ENCODE measurements around the gene M1AP. TPM values are rescaled to one million over a fixed set of nuclear protein-coding genes. Genes with fewer than 3 reads are reported as not detected.
A peak's percentile ranks its signal among the peaks of the same experiment; 100 is the strongest.

The M1AP gene
- total and polyA plus RNA-seq, 2 donors from 2014 or later: 0.49 to 3.4 TPM

GRCh38 chr2:74653589-74653984, 5.5 kb upstream of the M1AP start:
- no peak for DNase-seq
- Histone ChIP-seq H3K36me3 (ENCODE audit: control insufficient read depth in 2 of 3, insufficient read depth in 3 of 3, low read length in 3 of 3) (no peaks in the 10 kb centered on the region), H3K4me3 (ENCODE audit: low read length in 3 of 3) (peak overlapping the region; percentile 64 to 83 (median 82)), H3K27me3 (ENCODE audit: control insufficient read depth, insufficient read depth, low read length) (peaks cover 1% of the 10 kb centered on the region), H3K4me1 (ENCODE audit: control insufficient read depth in 2 of 3, insufficient read depth in 2 of 3, low read depth in 1 of 3, low read length in 3 of 3) (peaks cover 0 to 4% (median 0%) of the 10 kb centered on the region in 3 donors), H3K9me3 (ENCODE audit: control insufficient read depth in 2 of 3, insufficient read depth in 1 of 3, low read length in 3 of 3) (no peaks in the 10 kb centered on the region), H3K9ac (ENCODE audit: low read length in 3 of 3) (peak overlapping the region in 2 of 3 donors; percentile 47 to 72), H3K27ac (ENCODE audit: low read depth in 2 of 2, low read length in 2 of 2) (no peak overlapping the region)
- intact Hi-C loops (cut with DNase I): no loop called here
- no peak for FAIRE-seq
- TF ChIP-seq CTCF (IDR thresholded peaks at IDR 0.05; ENCODE audit: borderline replicate concordance, extremely low read depth, insufficient read depth): no peak

GRCh38 chr2:74646834-74647482, 1.2 kb downstream of the M1AP start:
- DNase-seq (peak in 1 of 5 donors; percentile 9), FAIRE-seq (no peak)
- Histone ChIP-seq H3K27ac (ENCODE audit: low read depth in 2 of 2, low read length in 2 of 2) (no peak overlapping the region), H3K4me3 (ENCODE audit: low read length in 3 of 3) (no peak overlapping the region), H3K27me3 (ENCODE audit: control insufficient read depth, insufficient read depth, low read length) (peaks cover 4% of the 10 kb centered on the region), H3K4me1 (ENCODE audit: control insufficient read depth in 2 of 3, insufficient read depth in 2 of 3, low read depth in 1 of 3, low read length in 3 of 3) (no peaks in the 10 kb centered on the region), H3K36me3 (ENCODE audit: control insufficient read depth in 2 of 3, insufficient read depth in 3 of 3, low read length in 3 of 3) (no peaks in the 10 kb centered on the region), H3K9me3 (ENCODE audit: control insufficient read depth in 2 of 3, insufficient read depth in 1 of 3, low read length in 3 of 3) (no peaks in the 10 kb centered on the region), H3K9ac (ENCODE audit: low read length in 3 of 3) (no peak overlapping the region)
- TF ChIP-seq CTCF (IDR thresholded peaks at IDR 0.05; ENCODE audit: borderline replicate concordance, extremely low read depth, insufficient read depth): no peak
- intact Hi-C loops (cut with DNase I): no loop called here

- H3K9ac ChIP-seq (ENCODE audit: low read length in 3 of 3): no peak overlapping the region
- H3K9me3 ChIP-seq (ENCODE audit: control insufficient read depth in 2 of 3, insufficient read depth in 1 of 3, low read length in 3 of 3): no peaks in the 10 kb centered on the region
- no peak for DNase-seq
- peaks cover 4% of the 10 kb centered on the region for H3K27me3 ChIP-seq (ENCODE audit: control insufficient read depth, insufficient read depth, low read length)
- no peak for TF ChIP-seq CTCF (IDR thresholded peaks at IDR 0.05; ENCODE audit: borderline replicate concordance, extremely low read depth, insufficient read depth)
- FAIRE-seq: no peak
- intact Hi-C loops (cut with DNase I): no loop called here
- no peaks in the 10 kb centered on the region for H3K4me1 ChIP-seq (ENCODE audit: control insufficient read depth in 2 of 3, insufficient read depth in 2 of 3, low read depth in 1 of 3, low read length in 3 of 3)
- no peak overlapping the region for H3K27ac ChIP-seq (ENCODE audit: low read depth in 2 of 2, low read length in 2 of 2)
- H3K36me3 ChIP-seq (ENCODE audit: control insufficient read depth in 2 of 3, insufficient read depth in 3 of 3, low read length in 3 of 3): no peaks in the 10 kb centered on the region
- H3K4me3 ChIP-seq (ENCODE audit: low read length in 3 of 3): no peak overlapping the region
Observed at GRCh38 chr2:74646201-74646600, 1.9 kb downstream of the M1AP start.

GRCh38 chr2:74645344-74645743, 2.8 kb downstream of the M1AP start:
- DNase-seq (no peak), FAIRE-seq (no peak)
- no peak for TF ChIP-seq CTCF (IDR thresholded peaks at IDR 0.05; ENCODE audit: borderline replicate concordance, extremely low read depth, insufficient read depth)
- no peaks in the 10 kb centered on the region for H3K9me3 ChIP-seq (ENCODE audit: control insufficient read depth in 2 of 3, insufficient read depth in 1 of 3, low read length in 3 of 3)
- H3K27ac ChIP-seq (ENCODE audit: low read depth in 2 of 2, low read length in 2 of 2): no peak overlapping the region
- no peaks in the 10 kb centered on the region for H3K4me1 ChIP-seq (ENCODE audit: control insufficient read depth in 2 of 3, insufficient read depth in 2 of 3, low read depth in 1 of 3, low read length in 3 of 3)
- H3K9ac ChIP-seq (ENCODE audit: low read length in 3 of 3): no peak overlapping the region
- H3K27me3 ChIP-seq (ENCODE audit: control insufficient read depth, insufficient read depth, low read length): peaks cover 4% of the 10 kb centered on the region
- intact Hi-C loops (cut with DNase I): no loop called here
- H3K36me3 ChIP-seq (ENCODE audit: control insufficient read depth in 2 of 3, insufficient read depth in 3 of 3, low read length in 3 of 3): no peaks in the 10 kb centered on the region
- H3K4me3 ChIP-seq (ENCODE audit: low read length in 3 of 3): no peak overlapping the region

Measured in kidney (tissue), 14 donors.